GM20000 (cell line): ENCODE results near the gene C1orf210.

Experiments
- DNase-seq: peaks from one replicate; pipeline ENCODE4 v3.0.0; 2012; ENCODE audit warnings: low spot score
- CTCF ChIP-seq: IDR thresholded peaks from 2 replicates; pipeline ENCODE4 v1.5.1; 2012; ENCODE audit warnings: mild to moderate bottlenecking, control low read depth; ENCODE audit errors: extremely low read depth, missing control alignments

The C1orf210 gene

GRCh38 chr1:43312212-43312623, 26.8 kb upstream of the C1orf210 start:
- no peak for DNase-seq
- no peak for TF ChIP-seq CTCF

GRCh38 chr1:43311521-43311920, 26.1 kb upstream of the C1orf210 start:
- TF ChIP-seq CTCF = no peak
- DNase-seq = no peak

- TF ChIP-seq CTCF = no peak
Observed at GRCh38 chr1:43309405-43310025, 24.1 kb upstream of the C1orf210 start.

GRCh38 chr1:43308635-43309404, 23.4 kb upstream of the C1orf210 start:
- DNase-seq = no peak
- TF ChIP-seq CTCF = no peak

More at GRCh38 chr1:43309405-43310025, 24.1 kb upstream of the C1orf210 start:
- DNase-seq = no peak

GRCh38 chr1:43307458-43308158, 22.2 kb upstream of the C1orf210 start:
- no peak for TF ChIP-seq CTCF
- DNase-seq = no peak

GRCh38 chr1:43306688-43307457, 21.5 kb upstream of the C1orf210 start:
- no peak for TF ChIP-seq CTCF
- DNase-seq = no peak
